SIG-M5 treated with dmso at 0.1 percent for 504 hours (cell line): ENCODE results near the gene S100B.
"Not testable (repeated sequence)": the region's sequence is repeated elsewhere in the genome, so short reads cannot be mapped to it uniquely, and the experiment has no call there.

ENCODE experiments used
- DNase-seq: peaks from one replicate; lab custom pipeline; 2025; ENCODE audit not compliant: unreplicated experiment; lab: John Stamatoyannopoulos, UW

S100B gene

GRCh38 chr21:46604329-46604974, 430 bp downstream of the S100B start:
- DNase-seq: no peak

- no peak for DNase-seq
Observed at GRCh38 chr21:46603228-46603627, 1.7 kb downstream of the S100B start.

GRCh38 chr21:46600978-46601377, 3.9 kb downstream of the S100B start:
- no peak for DNase-seq

- DNase-seq: no peak
Observed at GRCh38 chr21:46600305-46600704, 4.6 kb downstream of the S100B start.

- no peak for DNase-seq
Observed at GRCh38 chr21:46598581-46599572, 6.0 kb downstream of the S100B start.

- DNase-seq: no peak
Observed at GRCh38 chr21:46597896-46598343, 7.0 kb downstream of the S100B start.

GRCh38 chr21:46597031-46597430, 7.9 kb downstream of the S100B start:
- DNase-seq: no peak

GRCh38 chr21:46596201-46596600, 8.7 kb downstream of the S100B start:
- no peak for DNase-seq

GRCh38 chr21:46594276-46594675, 10.6 kb downstream of the S100B start:
- DNase-seq: no peak

- DNase-seq: no peak
Observed at GRCh38 chr21:46585191-46585953, 19.5 kb downstream of the S100B start.

GRCh38 chr21:46581780-46582307, 23.0 kb downstream of the S100B start:
- no peak for DNase-seq

- not testable (repeated sequence) for DNase-seq
Observed at GRCh38 chr21:46579394-46579793, 25.5 kb downstream of the S100B start.

- DNase-seq: not testable (repeated sequence)
Observed at GRCh38 chr21:46577786-46578185, 27.1 kb downstream of the S100B start.

- DNase-seq: no peak
Observed at GRCh38 chr21:46572850-46573249, 32.0 kb downstream of the S100B start.

GRCh38 chr21:46570631-46571030, 34.3 kb downstream of the S100B start:
- no peak for DNase-seq

GRCh38 chr21:46570119-46570518, 34.8 kb downstream of the S100B start:
- no peak for DNase-seq

- no peak for DNase-seq
Observed at GRCh38 chr21:46569081-46569480, 35.8 kb downstream of the S100B start.

- DNase-seq: no peak
Observed at GRCh38 chr21:46568562-46568961, 36.3 kb downstream of the S100B start.

- DNase-seq: no peak
Observed at GRCh38 chr21:46567348-46567747, 37.5 kb downstream of the S100B start.

GRCh38 chr21:46564391-46564790, 40.5 kb downstream of the S100B start:
- DNase-seq: no peak

- no peak for DNase-seq
Observed at GRCh38 chr21:46562964-46563607, 41.8 kb downstream of the S100B start.
